ENCODE measurements around the gene SEPHS2. TPM values are rescaled to one million over a fixed set of nuclear protein-coding genes. Genes with fewer than 3 reads are reported as not detected.

Gene SEPHS2
- total RNA-seq, 1 experiment from 2014 or later: 53.5 TPM

DNA sequence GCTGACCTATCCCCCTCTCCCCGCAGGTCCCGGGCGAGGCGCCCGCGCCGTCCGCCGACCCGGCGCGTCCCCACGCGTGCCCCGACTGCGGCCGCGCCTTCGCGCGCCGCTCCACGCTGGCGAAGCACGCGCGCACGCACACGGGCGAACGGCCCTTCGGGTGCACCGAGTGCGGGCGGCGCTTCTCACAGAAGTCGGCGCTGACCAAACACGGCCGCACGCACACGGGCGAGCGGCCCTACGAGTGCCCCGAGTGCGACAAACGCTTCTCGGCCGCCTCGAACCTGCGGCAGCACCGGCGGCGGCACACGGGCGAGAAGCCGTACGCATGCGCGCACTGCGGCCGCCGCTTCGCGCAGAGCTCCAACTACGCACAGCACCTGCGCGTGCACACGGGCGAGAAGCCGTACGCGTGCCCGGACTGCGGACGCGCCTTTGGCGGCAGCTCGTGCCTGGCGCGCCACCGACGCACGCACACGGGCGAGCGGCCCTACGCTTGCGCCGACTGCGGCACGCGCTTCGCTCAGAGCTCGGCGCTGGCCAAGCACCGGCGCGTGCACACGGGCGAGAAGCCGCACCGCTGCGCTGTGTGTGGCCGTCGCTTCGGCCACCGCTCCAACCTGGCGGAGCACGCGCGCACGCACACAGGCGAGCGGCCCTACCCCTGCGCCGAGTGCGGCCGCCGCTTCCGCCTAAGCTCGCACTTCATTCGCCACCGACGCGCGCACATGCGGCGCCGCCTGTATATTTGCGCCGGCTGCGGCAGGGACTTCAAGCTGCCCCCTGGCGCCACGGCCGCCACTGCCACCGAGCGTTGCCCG lies 27.9 kb downstream of the SEPHS2 start (continued):
- TF ChIP-seq, protein P1, sequence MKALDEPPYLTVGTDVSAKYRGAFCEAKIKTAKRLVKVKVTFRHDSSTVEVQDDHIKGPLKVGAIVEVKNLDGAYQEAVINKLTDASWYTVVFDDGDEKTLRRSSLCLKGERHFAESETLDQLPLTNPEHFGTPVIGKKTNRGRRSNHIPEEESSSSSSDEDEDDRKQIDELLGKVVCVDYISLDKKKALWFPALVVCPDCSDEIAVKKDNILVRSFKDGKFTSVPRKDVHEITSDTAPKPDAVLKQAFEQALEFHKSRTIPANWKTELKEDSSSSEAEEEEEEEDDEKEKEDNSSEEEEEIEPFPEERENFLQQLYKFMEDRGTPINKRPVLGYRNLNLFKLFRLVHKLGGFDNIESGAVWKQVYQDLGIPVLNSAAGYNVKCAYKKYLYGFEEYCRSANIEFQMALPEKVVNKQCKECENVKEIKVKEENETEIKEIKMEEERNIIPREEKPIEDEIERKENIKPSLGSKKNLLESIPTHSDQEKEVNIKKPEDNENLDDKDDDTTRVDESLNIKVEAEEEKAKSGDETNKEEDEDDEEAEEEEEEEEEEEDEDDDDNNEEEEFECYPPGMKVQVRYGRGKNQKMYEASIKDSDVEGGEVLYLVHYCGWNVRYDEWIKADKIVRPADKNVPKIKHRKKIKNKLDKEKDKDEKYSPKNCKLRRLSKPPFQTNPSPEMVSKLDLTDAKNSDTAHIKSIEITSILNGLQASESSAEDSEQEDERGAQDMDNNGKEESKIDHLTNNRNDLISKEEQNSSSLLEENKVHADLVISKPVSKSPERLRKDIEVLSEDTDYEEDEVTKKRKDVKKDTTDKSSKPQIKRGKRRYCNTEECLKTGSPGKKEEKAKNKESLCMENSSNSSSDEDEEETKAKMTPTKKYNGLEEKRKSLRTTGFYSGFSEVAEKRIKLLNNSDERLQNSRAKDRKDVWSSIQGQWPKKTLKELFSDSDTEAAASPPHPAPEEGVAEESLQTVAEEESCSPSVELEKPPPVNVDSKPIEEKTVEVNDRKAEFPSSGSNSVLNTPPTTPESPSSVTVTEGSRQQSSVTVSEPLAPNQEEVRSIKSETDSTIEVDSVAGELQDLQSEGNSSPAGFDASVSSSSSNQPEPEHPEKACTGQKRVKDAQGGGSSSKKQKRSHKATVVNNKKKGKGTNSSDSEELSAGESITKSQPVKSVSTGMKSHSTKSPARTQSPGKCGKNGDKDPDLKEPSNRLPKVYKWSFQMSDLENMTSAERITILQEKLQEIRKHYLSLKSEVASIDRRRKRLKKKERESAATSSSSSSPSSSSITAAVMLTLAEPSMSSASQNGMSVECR (CRISPR knock-in tag; IDR thresholded peaks at IDR 0.05; ENCODE audit: borderline replicate concordance): peak; percentile 95
- peak; percentile 70; the same call in 1 of the 2 replicates for TF ChIP-seq EMX1 (CRISPR knock-in tag; IDR thresholded peaks at IDR 0.05)
- TF ChIP-seq, protein P2, sequence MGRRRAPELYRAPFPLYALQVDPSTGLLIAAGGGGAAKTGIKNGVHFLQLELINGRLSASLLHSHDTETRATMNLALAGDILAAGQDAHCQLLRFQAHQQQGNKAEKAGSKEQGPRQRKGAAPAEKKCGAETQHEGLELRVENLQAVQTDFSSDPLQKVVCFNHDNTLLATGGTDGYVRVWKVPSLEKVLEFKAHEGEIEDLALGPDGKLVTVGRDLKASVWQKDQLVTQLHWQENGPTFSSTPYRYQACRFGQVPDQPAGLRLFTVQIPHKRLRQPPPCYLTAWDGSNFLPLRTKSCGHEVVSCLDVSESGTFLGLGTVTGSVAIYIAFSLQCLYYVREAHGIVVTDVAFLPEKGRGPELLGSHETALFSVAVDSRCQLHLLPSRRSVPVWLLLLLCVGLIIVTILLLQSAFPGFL (CRISPR knock-in tag; IDR thresholded peaks at IDR 0.05; ENCODE audit: borderline replicate concordance): no peak
- TF ChIP-seq, protein P3, sequence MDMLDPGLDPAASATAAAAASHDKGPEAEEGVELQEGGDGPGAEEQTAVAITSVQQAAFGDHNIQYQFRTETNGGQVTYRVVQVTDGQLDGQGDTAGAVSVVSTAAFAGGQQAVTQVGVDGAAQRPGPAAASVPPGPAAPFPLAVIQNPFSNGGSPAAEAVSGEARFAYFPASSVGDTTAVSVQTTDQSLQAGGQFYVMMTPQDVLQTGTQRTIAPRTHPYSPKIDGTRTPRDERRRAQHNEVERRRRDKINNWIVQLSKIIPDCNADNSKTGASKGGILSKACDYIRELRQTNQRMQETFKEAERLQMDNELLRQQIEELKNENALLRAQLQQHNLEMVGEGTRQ (CRISPR knock-in tag; IDR thresholded peaks at IDR 0.05): peak; percentile 67
- no peak for TF ChIP-seq JAZF1 (CRISPR knock-in tag; IDR thresholded peaks at IDR 0.05)
- TF ChIP-seq, protein P4, sequence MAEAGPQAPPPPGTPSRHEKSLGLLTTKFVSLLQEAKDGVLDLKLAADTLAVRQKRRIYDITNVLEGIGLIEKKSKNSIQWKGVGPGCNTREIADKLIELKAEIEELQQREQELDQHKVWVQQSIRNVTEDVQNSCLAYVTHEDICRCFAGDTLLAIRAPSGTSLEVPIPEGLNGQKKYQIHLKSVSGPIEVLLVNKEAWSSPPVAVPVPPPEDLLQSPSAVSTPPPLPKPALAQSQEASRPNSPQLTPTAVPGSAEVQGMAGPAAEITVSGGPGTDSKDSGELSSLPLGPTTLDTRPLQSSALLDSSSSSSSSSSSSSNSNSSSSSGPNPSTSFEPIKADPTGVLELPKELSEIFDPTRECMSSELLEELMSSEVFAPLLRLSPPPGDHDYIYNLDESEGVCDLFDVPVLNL (CRISPR knock-in tag; IDR thresholded peaks at IDR 0.05; ENCODE audit: borderline replicate concordance, low read depth): peak; percentile 75; the same call in 1 of the 2 replicates
- peak; percentile 96 for TF ChIP-seq ETV6 (CRISPR knock-in tag; IDR thresholded peaks at IDR 0.05)
- no peak; the same call in 1 of the 2 replicates for TF ChIP-seq NFYB (CRISPR knock-in tag; conservative IDR thresholded peaks at IDR 0.05; ENCODE audit: low read depth)
- TF ChIP-seq NFE2L1 (CRISPR knock-in tag; IDR thresholded peaks at IDR 0.05): peak; percentile 97
- TF ChIP-seq, protein P5, sequence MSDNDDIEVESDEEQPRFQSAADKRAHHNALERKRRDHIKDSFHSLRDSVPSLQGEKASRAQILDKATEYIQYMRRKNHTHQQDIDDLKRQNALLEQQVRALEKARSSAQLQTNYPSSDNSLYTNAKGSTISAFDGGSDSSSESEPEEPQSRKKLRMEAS (CRISPR knock-in tag; IDR thresholded peaks at IDR 0.05): peak; percentile 99
- TF ChIP-seq, protein P6, sequence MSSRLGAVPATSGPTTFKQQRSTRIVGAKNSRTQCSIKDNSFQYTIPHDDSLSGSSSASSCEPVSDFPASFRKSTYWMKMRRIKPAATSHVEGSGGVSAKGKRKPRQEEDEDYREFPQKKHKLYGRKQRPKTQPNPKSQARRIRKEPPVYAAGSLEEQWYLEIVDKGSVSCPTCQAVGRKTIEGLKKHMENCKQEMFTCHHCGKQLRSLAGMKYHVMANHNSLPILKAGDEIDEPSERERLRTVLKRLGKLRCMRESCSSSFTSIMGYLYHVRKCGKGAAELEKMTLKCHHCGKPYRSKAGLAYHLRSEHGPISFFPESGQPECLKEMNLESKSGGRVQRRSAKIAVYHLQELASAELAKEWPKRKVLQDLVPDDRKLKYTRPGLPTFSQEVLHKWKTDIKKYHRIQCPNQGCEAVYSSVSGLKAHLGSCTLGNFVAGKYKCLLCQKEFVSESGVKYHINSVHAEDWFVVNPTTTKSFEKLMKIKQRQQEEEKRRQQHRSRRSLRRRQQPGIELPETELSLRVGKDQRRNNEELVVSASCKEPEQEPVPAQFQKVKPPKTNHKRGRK (CRISPR knock-in tag; IDR thresholded peaks at IDR 0.05; ENCODE audit: borderline replicate concordance): 0 out of 2 replicates have a peak, but pooled peaks have one; percentile 33
- TF ChIP-seq KAT7 (CRISPR knock-in tag; IDR thresholded peaks at IDR 0.05; ENCODE audit: borderline replicate concordance): peak; percentile 7; the same call in 1 of the 2 replicates
- no peak for TF ChIP-seq RORB (CRISPR knock-in tag; IDR thresholded peaks at IDR 0.05)
- TF ChIP-seq, protein P7, sequence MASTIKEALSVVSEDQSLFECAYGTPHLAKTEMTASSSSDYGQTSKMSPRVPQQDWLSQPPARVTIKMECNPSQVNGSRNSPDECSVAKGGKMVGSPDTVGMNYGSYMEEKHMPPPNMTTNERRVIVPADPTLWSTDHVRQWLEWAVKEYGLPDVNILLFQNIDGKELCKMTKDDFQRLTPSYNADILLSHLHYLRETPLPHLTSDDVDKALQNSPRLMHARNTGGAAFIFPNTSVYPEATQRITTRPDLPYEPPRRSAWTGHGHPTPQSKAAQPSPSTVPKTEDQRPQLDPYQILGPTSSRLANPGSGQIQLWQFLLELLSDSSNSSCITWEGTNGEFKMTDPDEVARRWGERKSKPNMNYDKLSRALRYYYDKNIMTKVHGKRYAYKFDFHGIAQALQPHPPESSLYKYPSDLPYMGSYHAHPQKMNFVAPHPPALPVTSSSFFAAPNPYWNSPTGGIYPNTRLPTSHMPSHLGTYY (CRISPR knock-in tag; IDR thresholded peaks at IDR 0.05): no peak
- TF ChIP-seq, protein P8, sequence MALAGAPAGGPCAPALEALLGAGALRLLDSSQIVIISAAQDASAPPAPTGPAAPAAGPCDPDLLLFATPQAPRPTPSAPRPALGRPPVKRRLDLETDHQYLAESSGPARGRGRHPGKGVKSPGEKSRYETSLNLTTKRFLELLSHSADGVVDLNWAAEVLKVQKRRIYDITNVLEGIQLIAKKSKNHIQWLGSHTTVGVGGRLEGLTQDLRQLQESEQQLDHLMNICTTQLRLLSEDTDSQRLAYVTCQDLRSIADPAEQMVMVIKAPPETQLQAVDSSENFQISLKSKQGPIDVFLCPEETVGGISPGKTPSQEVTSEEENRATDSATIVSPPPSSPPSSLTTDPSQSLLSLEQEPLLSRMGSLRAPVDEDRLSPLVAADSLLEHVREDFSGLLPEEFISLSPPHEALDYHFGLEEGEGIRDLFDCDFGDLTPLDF (CRISPR knock-in tag; IDR thresholded peaks at IDR 0.05): peak; percentile 79; the same call in 1 of the 2 replicates
- TF ChIP-seq HMGA2 (CRISPR knock-in tag; IDR thresholded peaks at IDR 0.05): no peak
- TF ChIP-seq, protein P9, sequence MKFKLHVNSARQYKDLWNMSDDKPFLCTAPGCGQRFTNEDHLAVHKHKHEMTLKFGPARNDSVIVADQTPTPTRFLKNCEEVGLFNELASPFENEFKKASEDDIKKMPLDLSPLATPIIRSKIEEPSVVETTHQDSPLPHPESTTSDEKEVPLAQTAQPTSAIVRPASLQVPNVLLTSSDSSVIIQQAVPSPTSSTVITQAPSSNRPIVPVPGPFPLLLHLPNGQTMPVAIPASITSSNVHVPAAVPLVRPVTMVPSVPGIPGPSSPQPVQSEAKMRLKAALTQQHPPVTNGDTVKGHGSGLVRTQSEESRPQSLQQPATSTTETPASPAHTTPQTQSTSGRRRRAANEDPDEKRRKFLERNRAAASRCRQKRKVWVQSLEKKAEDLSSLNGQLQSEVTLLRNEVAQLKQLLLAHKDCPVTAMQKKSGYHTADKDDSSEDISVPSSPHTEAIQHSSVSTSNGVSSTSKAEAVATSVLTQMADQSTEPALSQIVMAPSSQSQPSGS (CRISPR knock-in tag; IDR thresholded peaks at IDR 0.05; ENCODE audit: borderline replicate concordance, low read depth): peak; percentile 69
- peak; percentile 98 for TF ChIP-seq RELA (CRISPR knock-in tag; IDR thresholded peaks at IDR 0.05; ENCODE audit: borderline replicate concordance)
- TF ChIP-seq, protein P10, sequence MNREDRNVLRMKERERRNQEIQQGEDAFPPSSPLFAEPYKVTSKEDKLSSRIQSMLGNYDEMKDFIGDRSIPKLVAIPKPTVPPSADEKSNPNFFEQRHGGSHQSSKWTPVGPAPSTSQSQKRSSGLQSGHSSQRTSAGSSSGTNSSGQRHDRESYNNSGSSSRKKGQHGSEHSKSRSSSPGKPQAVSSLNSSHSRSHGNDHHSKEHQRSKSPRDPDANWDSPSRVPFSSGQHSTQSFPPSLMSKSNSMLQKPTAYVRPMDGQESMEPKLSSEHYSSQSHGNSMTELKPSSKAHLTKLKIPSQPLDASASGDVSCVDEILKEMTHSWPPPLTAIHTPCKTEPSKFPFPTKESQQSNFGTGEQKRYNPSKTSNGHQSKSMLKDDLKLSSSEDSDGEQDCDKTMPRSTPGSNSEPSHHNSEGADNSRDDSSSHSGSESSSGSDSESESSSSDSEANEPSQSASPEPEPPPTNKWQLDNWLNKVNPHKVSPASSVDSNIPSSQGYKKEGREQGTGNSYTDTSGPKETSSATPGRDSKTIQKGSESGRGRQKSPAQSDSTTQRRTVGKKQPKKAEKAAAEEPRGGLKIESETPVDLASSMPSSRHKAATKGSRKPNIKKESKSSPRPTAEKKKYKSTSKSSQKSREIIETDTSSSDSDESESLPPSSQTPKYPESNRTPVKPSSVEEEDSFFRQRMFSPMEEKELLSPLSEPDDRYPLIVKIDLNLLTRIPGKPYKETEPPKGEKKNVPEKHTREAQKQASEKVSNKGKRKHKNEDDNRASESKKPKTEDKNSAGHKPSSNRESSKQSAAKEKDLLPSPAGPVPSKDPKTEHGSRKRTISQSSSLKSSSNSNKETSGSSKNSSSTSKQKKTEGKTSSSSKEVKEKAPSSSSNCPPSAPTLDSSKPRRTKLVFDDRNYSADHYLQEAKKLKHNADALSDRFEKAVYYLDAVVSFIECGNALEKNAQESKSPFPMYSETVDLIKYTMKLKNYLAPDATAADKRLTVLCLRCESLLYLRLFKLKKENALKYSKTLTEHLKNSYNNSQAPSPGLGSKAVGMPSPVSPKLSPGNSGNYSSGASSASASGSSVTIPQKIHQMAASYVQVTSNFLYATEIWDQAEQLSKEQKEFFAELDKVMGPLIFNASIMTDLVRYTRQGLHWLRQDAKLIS (CRISPR knock-in tag; IDR thresholded peaks at IDR 0.05; ENCODE audit: borderline replicate concordance): peak; percentile 97
